ENCODE data around the gene NCR2. TPM values are rescaled to one million over a fixed set of nuclear protein-coding genes. Genes with fewer than 3 reads are reported as not detected.

The NCR2 gene
- total and polyA plus RNA-seq, 8 donors, result not detected

- TF ChIP-seq POLR2A (IDR thresholded peaks at IDR 0.05) (no peak), EP300 (IDR thresholded peaks at IDR 0.05) (no peak), POLR2AphosphoS5 (IDR thresholded peaks at IDR 0.05) (no peak), CTCF (IDR thresholded peaks at IDR 0.05) (no peak)
- 75 to 80% (median 75%) methylated on average over 3 to 5 of the region's 5 CpGs for WGBS, 5 donors
Measured at GRCh38 chr6:41399424-41399823, 64.0 kb downstream of the NCR2 start.

More at GRCh38 chr6:41399424-41399823, 64.0 kb downstream of the NCR2 start:
- no peaks in the 10 kb centered on the region for H3K4me1 ChIP-seq
- no peak overlapping the region for H3K4me3 ChIP-seq
- no peak overlapping the region for H3K27ac ChIP-seq
- peaks cover 0 to 13% (median 4%) of the 10 kb centered on the region in 4 donors for H3K9me3 ChIP-seq
- DNase-seq, result no peak
- H3K27me3 ChIP-seq, result peaks cover 0 to 18% (median 0%) of the 10 kb centered on the region in 3 donors
- no peaks in the 10 kb centered on the region for H3K36me3 ChIP-seq
- intact Hi-C loops (cut with DNase I; ENCODE audit: low total_unique reads), result no loop called here

Small RNAs within 50 kb of the gene (small RNA-seq; reads per million reads assigned to genes)
- gene RNU6-643P, result 0 reads per million in 4 donors

Other genes starting within 250 kb of the NCR2 start
- gene TREML1, start 181.3 kb upstream of the NCR2 start, total RNA-seq, result not detected
- gene TREML1, start 181.3 kb upstream of the NCR2 start, polyA plus RNA-seq, result not detected
- gene TREM2, start 172.5 kb upstream of the NCR2 start, total RNA-seq, result 10 to 100 TPM in 1 of 5 donors, not detected in 4; 19.9 TPM
- 1 to 10 TPM in 2 of 3 donors, under 1 TPM in 1; 0.23 to 5.0 (median 1.5) TPM for gene TREM2, start 172.5 kb upstream of the NCR2 start, polyA plus RNA-seq
- under 1 TPM in 1 of 5 donors, not detected in 4; 0.37 TPM for gene TREML2, start 134.5 kb upstream of the NCR2 start, total RNA-seq
- gene TREML2, start 134.5 kb upstream of the NCR2 start, polyA plus RNA-seq, result under 1 TPM in 2 of 3 donors, not detected in 1; 0.08 to 0.12 TPM
- gene TREML4, start 107.3 kb upstream of the NCR2 start, total RNA-seq, result not detected
- not detected for gene TREML4, start 107.3 kb upstream of the NCR2 start, polyA plus RNA-seq
- 1 to 10 TPM in 1 of 5 donors, not detected in 4; 1.7 TPM for gene TREM1, start 48.9 kb upstream of the NCR2 start, total RNA-seq
- gene TREM1, start 48.9 kb upstream of the NCR2 start, polyA plus RNA-seq, result 1 to 10 TPM in 1 of 3 donors, under 1 TPM in 1, not detected in 1; 0.10 to 7.7 TPM
- 10 to 100 TPM in 4 of 5 donors, 1 to 10 TPM in 1; 7.9 to 70.4 (median 40.3) TPM for gene FOXP4, start 210.8 kb downstream of the NCR2 start, total RNA-seq
- gene FOXP4, start 210.8 kb downstream of the NCR2 start, polyA plus RNA-seq, result 10 to 100 TPM; 14.3 to 33.7 (median 27.6) TPM

Measured in stomach (tissue), 9 donors.